AG08396 (cell line): Measurements from ENCODE around the gene ELAC2.

ENCODE experiments used
- DNase-seq: peaks from one replicate; pipeline ENCODE4 v3.0.0; 2012; ENCODE audit warnings: low spot score, mixed read lengths

ELAC2 gene

GRCh38 chr17:13017655-13018459, at the start of gene ELAC2:
Gene ELAC2 (minus strand): TSS chr17:13018027. CDS start chr17:13017947, 80 bp downstream.
- DNase-seq: peak; percentile 98

- DNase-seq: no peak
Observed at GRCh38 chr17:13065032-13065431, 47.2 kb upstream of the ELAC2 start.

GRCh38 chr17:13055131-13055530, 37.3 kb upstream of the ELAC2 start:
- no peak for DNase-seq

- DNase-seq: no peak
Observed at GRCh38 chr17:13054666-13055065, 36.8 kb upstream of the ELAC2 start.

- DNase-seq: no peak
Observed at GRCh38 chr17:13051915-13052314, 34.1 kb upstream of the ELAC2 start.

GRCh38 chr17:13047011-13047606, 29.3 kb upstream of the ELAC2 start:
- no peak for DNase-seq

- no peak for DNase-seq
Observed at GRCh38 chr17:13046361-13046760, 28.5 kb upstream of the ELAC2 start.

- no peak for DNase-seq
Observed at GRCh38 chr17:13044572-13045065, 26.8 kb upstream of the ELAC2 start.

- DNase-seq: no peak
Observed at GRCh38 chr17:13038931-13039665, 21.3 kb upstream of the ELAC2 start.

GRCh38 chr17:13036751-13037150, 18.9 kb upstream of the ELAC2 start:
- DNase-seq: no peak

- DNase-seq: no peak
Observed at GRCh38 chr17:13035420-13035819, 17.6 kb upstream of the ELAC2 start.

GRCh38 chr17:13031718-13032350, 14.0 kb upstream of the ELAC2 start:
- peak; percentile 67 for DNase-seq

- peak; percentile 53 for DNase-seq
Observed at GRCh38 chr17:13030459-13031300, 12.9 kb upstream of the ELAC2 start.

GRCh38 chr17:13030056-13030455, 12.2 kb upstream of the ELAC2 start:
- DNase-seq: no peak

GRCh38 chr17:13029340-13029739, 11.5 kb upstream of the ELAC2 start:
- no peak for DNase-seq

- peak; percentile 14 for DNase-seq
Observed at GRCh38 chr17:13027246-13027645, 9.4 kb upstream of the ELAC2 start.

- no peak for DNase-seq
Observed at GRCh38 chr17:13025687-13026086, 7.9 kb upstream of the ELAC2 start.

- DNase-seq: no peak
Observed at GRCh38 chr17:13025258-13025627, 7.4 kb upstream of the ELAC2 start.

GRCh38 chr17:13024526-13025257, 6.9 kb upstream of the ELAC2 start:
- DNase-seq: peak; percentile 76

- no peak for DNase-seq
Observed at GRCh38 chr17:13024016-13024415, 6.2 kb upstream of the ELAC2 start.
